Measurements from ENCODE around the gene CRYL1.

DNA sequence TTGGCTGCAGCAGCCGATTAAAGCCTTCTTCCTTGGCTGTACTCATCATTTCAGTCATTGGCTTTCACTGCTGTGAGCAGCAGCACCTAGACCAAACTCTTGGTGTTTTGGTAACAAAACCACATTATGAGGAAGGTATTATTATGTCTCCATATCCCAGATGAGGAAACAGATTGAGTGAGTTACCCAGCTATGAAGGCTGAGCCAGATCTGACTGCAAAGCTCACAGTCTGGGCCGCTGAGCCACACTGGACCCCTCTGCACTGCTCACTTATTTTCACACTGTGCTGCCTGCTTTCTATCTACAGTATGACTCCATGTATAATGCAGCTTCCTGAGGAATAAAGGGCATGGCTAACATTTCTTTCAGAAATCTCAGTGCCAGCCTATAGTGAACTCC lies 24.5 kb downstream of the CRYL1 start:
- TF ChIP-seq POLR2A (IDR thresholded peaks at IDR 0.05) (no peak), EP300 (IDR thresholded peaks at IDR 0.05; ENCODE audit: low read depth) (no peak), POLR2AphosphoS5 (IDR thresholded peaks at IDR 0.05) (no peak)
- TF ChIP-seq, protein P1, sequence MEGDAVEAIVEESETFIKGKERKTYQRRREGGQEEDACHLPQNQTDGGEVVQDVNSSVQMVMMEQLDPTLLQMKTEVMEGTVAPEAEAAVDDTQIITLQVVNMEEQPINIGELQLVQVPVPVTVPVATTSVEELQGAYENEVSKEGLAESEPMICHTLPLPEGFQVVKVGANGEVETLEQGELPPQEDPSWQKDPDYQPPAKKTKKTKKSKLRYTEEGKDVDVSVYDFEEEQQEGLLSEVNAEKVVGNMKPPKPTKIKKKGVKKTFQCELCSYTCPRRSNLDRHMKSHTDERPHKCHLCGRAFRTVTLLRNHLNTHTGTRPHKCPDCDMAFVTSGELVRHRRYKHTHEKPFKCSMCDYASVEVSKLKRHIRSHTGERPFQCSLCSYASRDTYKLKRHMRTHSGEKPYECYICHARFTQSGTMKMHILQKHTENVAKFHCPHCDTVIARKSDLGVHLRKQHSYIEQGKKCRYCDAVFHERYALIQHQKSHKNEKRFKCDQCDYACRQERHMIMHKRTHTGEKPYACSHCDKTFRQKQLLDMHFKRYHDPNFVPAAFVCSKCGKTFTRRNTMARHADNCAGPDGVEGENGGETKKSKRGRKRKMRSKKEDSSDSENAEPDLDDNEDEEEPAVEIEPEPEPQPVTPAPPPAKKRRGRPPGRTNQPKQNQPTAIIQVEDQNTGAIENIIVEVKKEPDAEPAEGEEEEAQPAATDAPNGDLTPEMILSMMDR (IDR thresholded peaks at IDR 0.05) = no peak

Measured in transverse colon (tissue), 4 donors.